GM12878 (cell line): ENCODE data around the gene SLC35E1. TPM values are rescaled to one million over a fixed set of nuclear protein-coding genes. Genes with fewer than 3 reads are reported as not detected.
A peak's percentile ranks its signal among the peaks of the same experiment; 100 is the strongest.

ENCODE experiments used
- ASH2L ChIP-seq: fragments of 300-600, 200-600 bp; sonication (generic); IDR thresholded peaks from 2 replicates; pipeline ENCODE4 v1.6.1; 2017; ENCODE audit warnings: low read depth, mild to moderate bottlenecking, borderline replicate concordance
- ATF7 ChIP-seq: fragments of 450-650 bp; IDR thresholded peaks from 2 replicates; pipeline ENCODE4 v1.6.1; 2016; ENCODE audit warnings: low read depth, mild to moderate bottlenecking
- BMI1 ChIP-seq: fragments of 450-650 bp; IDR thresholded peaks from 2 replicates; pipeline ENCODE4 v1.6.1; 2016; ENCODE audit warnings: mild to moderate bottlenecking, moderate library complexity, borderline replicate concordance
- CHD1 ChIP-seq: IDR thresholded peaks from 2 replicates; pipeline ENCODE4 v1.6.1; 2012; ENCODE audit warnings: low read depth, low read length, improper control_type of control experiment
- KDM1A ChIP-seq: fragments of 200-600 bp; sonication (generic); IDR thresholded peaks from 2 replicates; pipeline ENCODE4 v1.6.1; 2016; ENCODE audit warnings: borderline replicate concordance
- MAX ChIP-seq: IDR thresholded peaks from 2 replicates; pipeline ENCODE4 v1.6.1; 2012; ENCODE audit warnings: low read depth, low read length, improper control_type of control experiment
- MXI1 ChIP-seq: fragments of 150-350 bp; IDR thresholded peaks from 2 replicates; pipeline ENCODE4 v1.6.1; 2011; ENCODE audit warnings: low read depth, mild to moderate bottlenecking, inconsistent platforms, low read length, improper control_type of control experiment
- NFIC ChIP-seq: IDR thresholded peaks from 2 replicates; pipeline ENCODE4 v1.6.1; 2012; ENCODE audit warnings: low read depth, mild to moderate bottlenecking, inconsistent platforms, low read length, moderate library complexity
- PAX8 ChIP-seq: fragments of 450-650 bp; IDR thresholded peaks from 2 replicates; pipeline ENCODE4 v1.6.1; 2017; ENCODE audit warnings: mild to moderate bottlenecking, moderate library complexity
- RAD51 ChIP-seq: fragments of 450-650 bp; IDR thresholded peaks from 2 replicates; pipeline ENCODE4 v1.6.1; 2016; ENCODE audit warnings: moderate library complexity, mild to moderate bottlenecking, inconsistent platforms
- RELA ChIP-seq: fragments of 450-650 bp; IDR thresholded peaks from 2 replicates; pipeline ENCODE4 v1.8.0; 2014; ENCODE audit warnings: borderline replicate concordance; ENCODE audit not compliant: partially characterized antibody
- RELB ChIP-seq: fragments of 450-650 bp; IDR thresholded peaks from 2 replicates; pipeline ENCODE4 v1.6.1; 2017; ENCODE audit warnings: low read depth, mild to moderate bottlenecking, moderate library complexity
- RFX5 ChIP-seq: IDR thresholded peaks from 2 replicates; pipeline ENCODE4 v1.6.1; 2011; ENCODE audit warnings: low read depth, low read length, improper control_type of control experiment
- SP1 ChIP-seq: IDR thresholded peaks from one replicate; pipeline ENCODE4 v1.6.1; 2011; ENCODE audit warnings: low read depth, low read length
- SRF ChIP-seq, 2 experiments: IDR thresholded peaks; 2 replicates each; pipeline ENCODE4 v1.6.1; 2011; ENCODE audit warnings: low read depth in 2 of 2, low read length in 2 of 2, mild to moderate bottlenecking in 1 of 2, moderate library complexity in 1 of 2
- TAF1 ChIP-seq: IDR thresholded peaks from 2 replicates; pipeline ENCODE4 v1.6.1; 2011; ENCODE audit warnings: mild to moderate bottlenecking, low read depth, low read length, borderline replicate concordance
- TCF3 ChIP-seq: IDR thresholded peaks from 2 replicates; pipeline ENCODE4 v1.6.1; 2012; ENCODE audit warnings: low read depth, mild to moderate bottlenecking, low read length, borderline replicate concordance; ENCODE audit not compliant: insufficient read depth
- TCF7 ChIP-seq: IDR thresholded peaks from 2 replicates; pipeline ENCODE4 v1.6.1; 2014; ENCODE audit warnings: antibody characterized with exemption, borderline replicate concordance
- YBX1 ChIP-seq: fragments of 450-650 bp; IDR thresholded peaks from 2 replicates; pipeline ENCODE4 v1.6.1; 2016; ENCODE audit warnings: antibody characterized with exemption
- ZBTB33 ChIP-seq: fragments of 450-650 bp; IDR thresholded peaks from 2 replicates; pipeline ENCODE4 v1.6.1; 2017; ENCODE audit warnings: mild to moderate bottlenecking
- polyA plus RNA-seq, 11 experiments: library from polyadenylated mRNA; depleted of rRNA in 4 of 11; unstranded in 6 of 11; stranded (reverse) in 5 of 11; fragments of >200 nt; fragmentation: Nextera tagmentation in 4 of 11; fragmentation: Illumina TruSeq in 1 of 11; extraction: Ambion mirVana in 4 of 11; extraction: Trizol in 1 of 11; gene quantifications; 1 replicate in 1 of 11; 2 replicates in 10 of 11; pipeline versions ENCODE4 v1.2.1 to v1.2.3, GENCODE V29; 2011 to 2016; ENCODE audit warnings: inconsistent platforms in 2 of 11, missing spikeins in 2 of 11, low read depth in 1 of 11
- total RNA-seq, 4 experiments: library from RNA; depleted of rRNA in 3 of 4; stranded (reverse); fragments of >200 nt in 3 of 4; fragmentation: Illumina TruSeq in 1 of 4; extraction: Trizol in 1 of 4; gene quantifications; 2 replicates each; pipeline versions ENCODE4 v1.2.1 to v1.2.3, GENCODE V29; 2013 to 2021
- TF ChIP-seq, protein P1 (sequence below): IDR thresholded peaks from 2 replicates; pipeline ENCODE4 v1.6.1; 2011; ENCODE audit warnings: borderline replicate concordance, low read depth, mild to moderate bottlenecking, moderate library complexity, low read length; ENCODE audit not compliant: insufficient read depth, poor library complexity, severe bottlenecking
- TF ChIP-seq, protein P2 (sequence below): fragments of 450-650 bp; IDR thresholded peaks from 2 replicates; pipeline ENCODE4 v1.6.1; 2017; ENCODE audit warnings: antibody characterized with exemption, mild to moderate bottlenecking, moderate library complexity

SLC35E1 gene
- total and polyA plus RNA-seq, 10 of the 15 experiments (the other 5 are each of a cell fraction or from before 2014, with no cell fraction given): 11.3 to 37.7 (median 22.1) TPM

DNA sequence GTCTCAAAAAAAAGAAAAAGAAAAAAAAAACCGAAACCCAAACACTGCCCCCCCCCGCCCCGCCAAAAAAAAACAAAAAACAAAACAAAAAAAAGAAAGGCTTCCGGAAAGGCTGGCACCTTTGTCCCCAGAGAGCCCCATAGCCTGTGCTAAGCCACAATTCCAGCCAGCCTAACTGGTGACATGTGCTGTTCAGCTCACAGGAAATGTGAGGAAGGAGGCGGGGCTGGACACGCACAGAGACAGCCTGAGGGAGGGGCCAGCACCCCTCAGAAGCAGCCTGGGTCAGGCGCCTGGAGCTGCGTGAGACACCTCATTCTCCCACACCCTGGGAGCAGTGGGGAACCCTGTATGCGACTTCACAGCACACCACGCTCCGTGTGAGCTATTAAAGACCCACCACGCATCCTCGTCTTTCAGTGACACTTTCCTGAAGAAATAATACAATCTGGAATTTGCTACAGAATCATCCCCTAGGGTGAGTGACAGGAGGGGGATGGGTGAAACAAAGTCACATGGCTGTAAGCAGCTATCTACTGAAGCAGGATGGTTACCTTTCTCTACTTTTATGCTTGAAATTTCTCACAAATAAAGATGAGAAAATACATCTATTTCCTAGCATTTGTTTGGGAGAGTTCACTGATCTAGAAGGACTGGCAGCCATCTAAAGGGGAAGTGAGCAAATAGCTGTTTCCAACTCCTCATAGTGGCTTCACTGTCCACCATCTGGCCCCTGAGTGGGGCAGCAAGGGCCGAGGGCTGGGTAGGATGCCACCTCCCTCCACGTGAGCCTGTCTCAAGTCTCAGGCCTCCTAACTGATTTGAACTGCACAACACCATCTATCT lies 12.3 kb upstream of the SLC35E1 start (continued):
- TF ChIP-seq ASH2L: no peak
- peak; percentile 95 for TF ChIP-seq ATF7
- peak; percentile 37; the same call in 1 of the 2 replicates for TF ChIP-seq RFX5
- peak; percentile 93 for TF ChIP-seq RELB
- TF ChIP-seq KDM1A: no peak
- peak; percentile 71; the same call in 1 of the 2 replicates for TF ChIP-seq YBX1
- peak; percentile 95 for TF ChIP-seq MAX
- TF ChIP-seq MXI1: peak; percentile 98
- no peak for TF ChIP-seq PAX8
- TF ChIP-seq SP1: peak; percentile 66
- TF ChIP-seq BMI1: no peak; the same call in 1 of the 2 replicates
- TF ChIP-seq CHD1: peak; percentile 89; the same call in 1 of the 2 replicates
- 0 out of 2 replicates have a peak, but pooled peaks have one; percentile 11 for TF ChIP-seq TCF3
- peak; percentile 84 for TF ChIP-seq RAD51
- TF ChIP-seq ZBTB33: no peak
- TF ChIP-seq RELA: peak; percentile 62
- no peak for TF ChIP-seq TCF7
- peak; percentile 82 for TF ChIP-seq TAF1
- TF ChIP-seq SRF (IDR thresholded peaks at IDR 0.05; ENCODE audit: low read depth in 2 of 2, low read length in 2 of 2): no peak
- no peak for TF ChIP-seq NFIC
- TF ChIP-seq, protein P1, sequence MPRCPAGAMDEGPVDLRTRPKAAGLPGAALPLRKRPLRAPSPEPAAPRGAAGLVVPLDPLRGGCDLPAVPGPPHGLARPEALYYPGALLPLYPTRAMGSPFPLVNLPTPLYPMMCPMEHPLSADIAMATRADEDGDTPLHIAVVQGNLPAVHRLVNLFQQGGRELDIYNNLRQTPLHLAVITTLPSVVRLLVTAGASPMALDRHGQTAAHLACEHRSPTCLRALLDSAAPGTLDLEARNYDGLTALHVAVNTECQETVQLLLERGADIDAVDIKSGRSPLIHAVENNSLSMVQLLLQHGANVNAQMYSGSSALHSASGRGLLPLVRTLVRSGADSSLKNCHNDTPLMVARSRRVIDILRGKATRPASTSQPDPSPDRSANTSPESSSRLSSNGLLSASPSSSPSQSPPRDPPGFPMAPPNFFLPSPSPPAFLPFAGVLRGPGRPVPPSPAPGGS: peak; percentile 91
- TF ChIP-seq, protein P2, sequence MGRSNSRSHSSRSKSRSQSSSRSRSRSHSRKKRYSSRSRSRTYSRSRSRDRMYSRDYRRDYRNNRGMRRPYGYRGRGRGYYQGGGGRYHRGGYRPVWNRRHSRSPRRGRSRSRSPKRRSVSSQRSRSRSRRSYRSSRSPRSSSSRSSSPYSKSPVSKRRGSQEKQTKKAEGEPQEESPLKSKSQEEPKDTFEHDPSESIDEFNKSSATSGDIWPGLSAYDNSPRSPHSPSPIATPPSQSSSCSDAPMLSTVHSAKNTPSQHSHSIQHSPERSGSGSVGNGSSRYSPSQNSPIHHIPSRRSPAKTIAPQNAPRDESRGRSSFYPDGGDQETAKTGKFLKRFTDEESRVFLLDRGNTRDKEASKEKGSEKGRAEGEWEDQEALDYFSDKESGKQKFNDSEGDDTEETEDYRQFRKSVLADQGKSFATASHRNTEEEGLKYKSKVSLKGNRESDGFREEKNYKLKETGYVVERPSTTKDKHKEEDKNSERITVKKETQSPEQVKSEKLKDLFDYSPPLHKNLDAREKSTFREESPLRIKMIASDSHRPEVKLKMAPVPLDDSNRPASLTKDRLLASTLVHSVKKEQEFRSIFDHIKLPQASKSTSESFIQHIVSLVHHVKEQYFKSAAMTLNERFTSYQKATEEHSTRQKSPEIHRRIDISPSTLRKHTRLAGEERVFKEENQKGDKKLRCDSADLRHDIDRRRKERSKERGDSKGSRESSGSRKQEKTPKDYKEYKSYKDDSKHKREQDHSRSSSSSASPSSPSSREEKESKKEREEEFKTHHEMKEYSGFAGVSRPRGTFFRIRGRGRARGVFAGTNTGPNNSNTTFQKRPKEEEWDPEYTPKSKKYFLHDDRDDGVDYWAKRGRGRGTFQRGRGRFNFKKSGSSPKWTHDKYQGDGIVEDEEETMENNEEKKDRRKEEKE: no peak
